Parathyroid adenoma (tissue), 2 donors: ENCODE measurements around the gene GDPGP1.

Experiments
- H2AFZ ChIP-seq: fragments of 300-600 bp; sonication (generic); one replicate; pipeline ENCODE4 v1.7.0; 2017; ENCODE audit warnings: antibody characterized with exemption, mild to moderate bottlenecking
- H3K27ac ChIP-seq: fragments of 300-600 bp; sonication (generic); one replicate; pipeline ENCODE4 v1.7.0; 2017
- H3K27me3 ChIP-seq: fragments of 300-600 bp; sonication (generic); one replicate; pipeline ENCODE4 v1.7.0; 2017; ENCODE audit warnings: low read length; ENCODE audit not compliant: control insufficient read depth, insufficient read depth
- H3K36me3 ChIP-seq: fragments of 300-600 bp; sonication (generic); one replicate; pipeline ENCODE4 v1.7.0; 2017; ENCODE audit warnings: low read length; ENCODE audit not compliant: control insufficient read depth, insufficient read depth
- H3K4me1 ChIP-seq: fragments of 300-600 bp; sonication (generic); one replicate; pipeline ENCODE4 v1.7.0; 2017; ENCODE audit warnings: control low read depth
- H3K4me2 ChIP-seq: fragments of 300-600 bp; sonication (generic); one replicate; pipeline ENCODE4 v1.7.0; 2017; ENCODE audit warnings: low read length
- H3K4me3 ChIP-seq: fragments of 300-600 bp; sonication (generic); one replicate; pipeline ENCODE4 v1.7.0; 2017; ENCODE audit warnings: low read depth, low read length
- H3K79me2 ChIP-seq: fragments of 300-600 bp; sonication (generic); one replicate; pipeline ENCODE4 v1.7.0; 2017; ENCODE audit warnings: control low read depth
- H3K9ac ChIP-seq: fragments of 300-600 bp; sonication (generic); one replicate; pipeline ENCODE4 v1.7.0; 2017; ENCODE audit warnings: mild to moderate bottlenecking
- H3K9me3 ChIP-seq: fragments of 300-600 bp; sonication (generic); one replicate; pipeline ENCODE4 v1.7.0; 2017; ENCODE audit warnings: low read length; ENCODE audit not compliant: control insufficient read depth
- TF ChIP-seq, protein P1 (sequence below): fragments of 300-600 bp; sonication (generic); IDR thresholded peaks from one replicate; pipeline ENCODE4 v1.7.0; 2017; ENCODE audit warnings: antibody characterized with exemption, mild to moderate bottlenecking
- donor health status: primary hyperparathyroidism.

Gene GDPGP1

GRCh38 chr15:90212221-90213098 is 21.5 kb upstream of the GDPGP1 start:
- Histone ChIP-seq H2AFZ (no peak overlapping the region), H3K4me2 (peak overlapping the region; percentile 18), H3K27me3 (no peaks in the 10 kb centered on the region), H3K9ac (no peak overlapping the region), H3K36me3 (no peaks in the 10 kb centered on the region), H3K4me1 (peaks cover 24% of the 10 kb centered on the region), H3K79me2 (peaks cover 12% of the 10 kb centered on the region), H3K27ac (peak overlapping the region; percentile 82), H3K9me3 (no peaks in the 10 kb centered on the region), H3K4me3 (no peak overlapping the region)
- TF ChIP-seq, protein P1, sequence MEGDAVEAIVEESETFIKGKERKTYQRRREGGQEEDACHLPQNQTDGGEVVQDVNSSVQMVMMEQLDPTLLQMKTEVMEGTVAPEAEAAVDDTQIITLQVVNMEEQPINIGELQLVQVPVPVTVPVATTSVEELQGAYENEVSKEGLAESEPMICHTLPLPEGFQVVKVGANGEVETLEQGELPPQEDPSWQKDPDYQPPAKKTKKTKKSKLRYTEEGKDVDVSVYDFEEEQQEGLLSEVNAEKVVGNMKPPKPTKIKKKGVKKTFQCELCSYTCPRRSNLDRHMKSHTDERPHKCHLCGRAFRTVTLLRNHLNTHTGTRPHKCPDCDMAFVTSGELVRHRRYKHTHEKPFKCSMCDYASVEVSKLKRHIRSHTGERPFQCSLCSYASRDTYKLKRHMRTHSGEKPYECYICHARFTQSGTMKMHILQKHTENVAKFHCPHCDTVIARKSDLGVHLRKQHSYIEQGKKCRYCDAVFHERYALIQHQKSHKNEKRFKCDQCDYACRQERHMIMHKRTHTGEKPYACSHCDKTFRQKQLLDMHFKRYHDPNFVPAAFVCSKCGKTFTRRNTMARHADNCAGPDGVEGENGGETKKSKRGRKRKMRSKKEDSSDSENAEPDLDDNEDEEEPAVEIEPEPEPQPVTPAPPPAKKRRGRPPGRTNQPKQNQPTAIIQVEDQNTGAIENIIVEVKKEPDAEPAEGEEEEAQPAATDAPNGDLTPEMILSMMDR, result no peak

DNA sequence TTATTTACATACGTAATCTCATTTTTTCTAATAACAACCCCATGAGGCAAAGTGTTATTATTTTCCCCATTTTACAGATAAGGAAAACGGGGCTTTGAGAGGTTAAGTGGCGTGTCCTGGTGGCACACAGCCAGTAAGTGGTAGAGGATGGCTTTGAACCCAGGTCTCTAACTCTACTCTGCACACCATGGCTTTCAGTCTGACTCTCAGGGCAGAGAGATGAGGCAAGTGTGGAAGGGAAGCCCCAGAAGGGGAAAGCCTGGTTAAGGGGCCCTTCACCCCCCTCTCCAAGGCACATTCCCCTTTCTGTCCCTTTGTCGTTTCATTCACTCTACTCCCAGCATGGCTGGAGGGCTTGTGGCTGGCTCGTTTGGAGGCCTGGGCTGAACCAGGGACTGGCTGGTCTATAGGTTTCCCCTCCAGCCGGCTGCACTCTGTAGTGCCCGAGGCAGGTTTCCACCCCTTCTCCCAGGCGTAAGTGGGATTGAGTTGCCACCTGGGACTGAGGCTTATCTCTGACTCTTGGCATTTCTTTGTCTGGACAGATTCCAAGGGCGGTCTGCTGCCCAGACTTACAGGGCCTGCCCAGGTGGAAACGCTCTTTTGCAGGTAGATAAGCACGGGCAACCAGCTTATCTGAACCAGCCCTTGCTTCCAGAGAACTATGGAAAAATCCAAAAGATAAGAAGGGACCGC is 20.7 kb upstream of the GDPGP1 start:
- Histone ChIP-seq H3K4me2 (peak overlapping the region; percentile 18), H3K9ac (no peak overlapping the region), H3K79me2 (peaks cover 17% of the 10 kb centered on the region), H3K9me3 (no peaks in the 10 kb centered on the region), H3K27ac (peak overlapping the region; percentile 82), H3K4me1 (peaks cover 24% of the 10 kb centered on the region), H3K4me3 (no peak overlapping the region), H3K36me3 (no peaks in the 10 kb centered on the region), H2AFZ (no peak overlapping the region), H3K27me3 (no peaks in the 10 kb centered on the region)
- TF ChIP-seq, protein P1, result no peak

- Histone ChIP-seq H3K4me2 (no peak overlapping the region), H2AFZ (no peak overlapping the region), H3K9ac (no peak overlapping the region), H3K4me3 (no peak overlapping the region), H3K36me3 (no peaks in the 10 kb centered on the region), H3K9me3 (no peaks in the 10 kb centered on the region), H3K27me3 (no peaks in the 10 kb centered on the region), H3K4me1 (peaks cover 24% of the 10 kb centered on the region), H3K27ac (peak overlapping the region; percentile 82), H3K79me2 (peaks cover 20% of the 10 kb centered on the region)
- TF ChIP-seq, protein P1, result no peak
Measured at GRCh38 chr15:90213818-90214204, 20.2 kb upstream of the GDPGP1 start.

- Histone ChIP-seq H3K9ac (no peak overlapping the region), H2AFZ (no peak overlapping the region), H3K36me3 (no peaks in the 10 kb centered on the region), H3K4me1 (peaks cover 24% of the 10 kb centered on the region), H3K4me2 (peak overlapping the region; percentile 31), H3K27me3 (no peaks in the 10 kb centered on the region), H3K27ac (no peak overlapping the region), H3K4me3 (no peak overlapping the region), H3K79me2 (peaks cover 17% of the 10 kb centered on the region), H3K9me3 (no peaks in the 10 kb centered on the region)
- TF ChIP-seq, protein P1, result no peak
Measured at GRCh38 chr15:90214553-90215196, 19.3 kb upstream of the GDPGP1 start.
